Aorta (tissue), 5 donors: Measurements from ENCODE around the gene ZNF746. TPM values are rescaled to one million over a fixed set of nuclear protein-coding genes. Genes with fewer than 3 reads are reported as not detected.

Experiments
- ATAC-seq: fragments of 200-7000 bp; cut with Tn5 transposase; one replicate; pipeline ENCODE4 v1.9.1; 2022; ENCODE audit warnings: moderate library complexity; ENCODE audit not compliant: low FRiP score
- DNase-seq, 2 donors: peaks; one replicate each; pipeline ENCODE4 v3.0.0-alpha.2; 2020
- H3K27ac ChIP-seq, 2 donors: one replicate each; pipeline ENCODE4 v1.5.1; 2013; ENCODE audit warnings: low read length in 2 of 2, mild to moderate bottlenecking in 2 of 2, moderate library complexity in 2 of 2, control low read depth in 1 of 2, inconsistent platforms in 1 of 2, low read depth in 1 of 2
- H3K27me3 ChIP-seq, 2 donors: one replicate each; pipeline ENCODE4 v1.6.1; 2013; ENCODE audit warnings: control low read depth in 1 of 2, low read length in 1 of 2, mild to moderate bottlenecking in 1 of 2, moderate library complexity in 1 of 2; ENCODE audit not compliant: insufficient read depth in 2 of 2, control insufficient read depth in 1 of 2
- H3K36me3 ChIP-seq, 2 donors: one replicate each; pipeline ENCODE4 v1.6.1; 2013; ENCODE audit warnings: control low read depth in 1 of 2, low read length in 1 of 2, mild to moderate bottlenecking in 1 of 2; ENCODE audit not compliant: insufficient read depth in 2 of 2, control insufficient read depth in 1 of 2
- H3K4me1 ChIP-seq, 2 donors: one replicate each; pipeline ENCODE4 v1.6.1; 2013; ENCODE audit warnings: low read length in 2 of 2, control low read depth in 1 of 2, mild to moderate bottlenecking in 1 of 2, moderate library complexity in 1 of 2; ENCODE audit not compliant: insufficient read depth in 2 of 2, control insufficient read depth in 1 of 2
- H3K4me3 ChIP-seq, 2 donors: one replicate each; pipeline ENCODE4 v1.5.1; 2013; ENCODE audit warnings: low read length in 2 of 2, control low read depth in 1 of 2, mild to moderate bottlenecking in 1 of 2
- H3K9me3 ChIP-seq: one replicate; pipeline ENCODE4 v1.6.1; 2013; ENCODE audit warnings: mild to moderate bottlenecking, low read length; ENCODE audit not compliant: control insufficient read depth
- WGBS, 2 donors: extraction: QIAGEN DNeasy Blood & Tissue Kit; methylation state at CpG; one replicate each; pipeline ENCODE4 v1.1.7; 2013; 5-methylcytosine and 5-hydroxymethylcytosine counted together
- intact Hi-C, 2 donors: fragments of 100-400 bp; cut with DNase I; formaldehyde crosslinking; loops; one replicate each; pipeline versions ENCODE4 v1.14.2 to v1.15.0; 2022
- polyA plus RNA-seq, 2 donors: library from polyadenylated mRNA; stranded (reverse); fragments of 200-250 nt; gene quantifications; one replicate each; pipeline ENCODE4 v1.2.3, GENCODE V29; 2013
- total RNA-seq, 2 donors: library from RNA; stranded (reverse); fragmentation: NEBNext Ultra II Directional; extraction: Animal tissue kit (Norgen Biotek cat#: 25700); gene quantifications; one replicate each; pipeline ENCODE4 v1.2.1, GENCODE V29; 2021
- donor health status: healthy with polysubstance abuse.
- donor health status: Bipolar disorder and iron deficiency.
- donor health status: DM: no; HTN: no; CAD: no.
- donor health status: DM: no; HTN: no; CAD: no.
- donor health status: DM: yes; HTN: yes; CAD: no.

Gene ZNF746
- total and polyA plus RNA-seq, 4 donors, result 2.9 to 23.5 (median 12.8) TPM

DNA sequence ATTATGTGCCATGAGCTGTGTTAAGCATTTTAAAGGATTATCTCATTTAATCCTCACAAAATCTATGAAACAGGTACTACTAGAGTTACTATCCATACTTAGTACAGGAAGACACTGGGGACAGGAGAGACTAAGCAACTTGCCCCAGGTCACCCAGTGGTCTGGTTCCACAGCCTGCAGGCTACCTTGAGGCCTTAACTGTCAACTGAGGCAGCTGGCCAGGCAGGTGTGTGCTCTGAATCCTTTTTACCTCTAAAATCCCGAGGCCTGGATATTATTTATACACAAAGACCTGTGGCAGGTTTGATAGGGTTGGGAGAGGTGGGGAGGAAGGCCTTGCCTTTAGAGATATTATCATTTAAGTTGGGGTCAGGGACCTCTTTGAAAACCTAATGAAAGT, 39.8 kb downstream of the ZNF746 start:
- Histone ChIP-seq H3K4me3 (no peak overlapping the region), H3K4me1 (no peaks in the 10 kb centered on the region), H3K27ac (no peak overlapping the region), H3K9me3 (no peaks in the 10 kb centered on the region), H3K27me3 (no peaks in the 10 kb centered on the region), H3K36me3 (peaks cover 2 to 3% of the 10 kb centered on the region in 2 donors)
- ATAC-seq (no peak), DNase-seq (no peak)
- intact Hi-C loops, result no loop called here
- WGBS, 2 donors, result 83 to 90% methylated on average over 1 of the region's 1 CpG

DNA sequence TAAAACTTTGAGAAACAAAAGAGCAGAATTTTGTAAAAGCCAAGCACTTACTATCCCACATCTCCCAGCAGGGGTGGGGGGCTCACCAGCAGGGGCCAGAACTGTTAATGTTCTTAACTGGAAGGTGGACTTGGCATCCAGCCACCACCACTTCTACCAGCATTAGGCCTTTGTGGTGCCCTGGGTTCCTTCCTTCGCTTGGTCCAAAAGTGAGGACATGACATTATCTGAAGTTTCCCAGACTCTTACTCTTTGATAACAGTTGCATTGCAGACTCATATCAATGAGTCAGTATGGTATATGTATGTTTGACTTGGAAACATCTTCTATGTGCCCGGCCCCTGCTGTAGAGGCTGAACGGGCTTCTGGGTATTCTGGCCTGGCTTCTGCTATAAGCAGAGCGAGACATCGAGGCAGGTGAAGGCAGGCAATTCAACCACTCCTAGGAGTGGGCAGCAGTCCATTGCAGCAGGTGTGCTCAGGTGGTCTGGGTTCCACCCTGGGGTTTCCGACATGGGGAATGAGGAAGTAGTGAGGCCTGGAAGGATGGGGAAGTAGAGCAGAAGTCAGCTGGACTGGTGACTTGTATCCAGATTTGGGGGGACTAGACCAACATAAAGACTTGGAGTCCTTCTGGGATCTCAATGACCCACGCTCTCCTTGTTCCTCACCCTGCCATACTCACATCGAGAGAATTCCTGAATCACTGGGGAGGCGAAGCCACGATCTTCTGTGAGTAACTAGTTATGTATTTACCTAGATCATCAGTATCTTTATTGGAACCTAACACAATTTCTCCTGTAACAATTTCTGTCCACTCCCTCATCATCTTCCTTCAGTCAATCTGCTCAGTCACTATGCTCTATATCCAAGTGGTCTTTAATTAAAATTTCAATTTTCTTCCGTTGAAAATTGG, 40.8 kb downstream of the ZNF746 start:
- intact Hi-C loops, result no loop called here

DNA sequence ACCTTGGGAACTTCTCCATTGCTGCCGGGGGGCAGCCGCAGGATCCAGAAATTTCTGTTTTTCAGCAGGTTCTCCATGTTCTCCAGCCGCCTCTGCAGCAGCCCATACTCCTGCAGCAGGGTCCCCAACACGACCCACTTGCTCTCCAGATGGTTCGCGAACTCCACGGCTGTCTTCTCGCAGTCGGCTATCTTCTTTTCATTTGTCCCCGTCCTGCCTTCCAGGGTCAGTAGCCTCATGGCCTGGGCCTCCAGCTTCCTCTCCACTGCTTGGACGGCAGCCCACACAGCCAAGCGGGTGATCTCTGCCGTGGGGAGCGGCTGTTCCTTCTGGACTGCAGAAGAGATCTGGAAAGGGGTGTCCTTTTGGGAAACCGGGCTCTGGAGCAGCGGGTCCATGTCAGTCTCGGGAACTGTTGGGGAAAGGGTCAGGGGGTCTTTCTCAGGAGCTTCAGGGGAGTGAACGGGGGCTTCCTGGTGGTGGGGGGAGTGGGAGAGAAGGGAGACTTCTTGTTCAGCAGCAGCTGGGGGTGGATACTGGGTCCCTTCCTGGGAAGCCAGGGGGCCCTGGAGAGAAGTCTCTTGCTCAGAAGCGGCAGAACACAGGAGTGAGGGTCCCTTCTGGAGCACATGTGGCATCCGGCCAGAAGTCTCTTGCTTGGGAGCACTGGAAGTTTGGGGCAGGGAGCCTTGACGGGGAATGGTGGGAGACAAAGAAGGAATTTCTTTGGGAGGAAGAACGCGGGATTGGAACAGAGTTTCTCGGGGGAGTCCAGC, 42.2 kb downstream of the ZNF746 start:
- no peaks in the 10 kb centered on the region for H3K4me1 ChIP-seq
- no peak overlapping the region for H3K27ac ChIP-seq
- H3K27me3 ChIP-seq, result no peaks in the 10 kb centered on the region
- H3K9me3 ChIP-seq, result no peaks in the 10 kb centered on the region
- peaks cover 3 to 5% of the 10 kb centered on the region in 2 donors for H3K36me3 ChIP-seq
- intact Hi-C loops, result no loop called here
- 90 to 92% methylated on average over 24 of the region's 24 CpGs for WGBS, 2 donors
- ATAC-seq (no peak), DNase-seq (no peak)
- H3K4me3 ChIP-seq, result no peak overlapping the region

More for the DNA sequence above, 40.8 kb downstream of the ZNF746 start:
- 79 to 82% methylated on average over 11 of the region's 11 CpGs for WGBS, 2 donors
- Histone ChIP-seq H3K9me3 (no peaks in the 10 kb centered on the region), H3K36me3 (peaks cover 2 to 3% of the 10 kb centered on the region in 2 donors), H3K4me1 (no peaks in the 10 kb centered on the region), H3K27me3 (no peaks in the 10 kb centered on the region), H3K27ac (no peak overlapping the region), H3K4me3 (no peak overlapping the region)
- no peak for DNase-seq
- ATAC-seq, result no peak

DNA sequence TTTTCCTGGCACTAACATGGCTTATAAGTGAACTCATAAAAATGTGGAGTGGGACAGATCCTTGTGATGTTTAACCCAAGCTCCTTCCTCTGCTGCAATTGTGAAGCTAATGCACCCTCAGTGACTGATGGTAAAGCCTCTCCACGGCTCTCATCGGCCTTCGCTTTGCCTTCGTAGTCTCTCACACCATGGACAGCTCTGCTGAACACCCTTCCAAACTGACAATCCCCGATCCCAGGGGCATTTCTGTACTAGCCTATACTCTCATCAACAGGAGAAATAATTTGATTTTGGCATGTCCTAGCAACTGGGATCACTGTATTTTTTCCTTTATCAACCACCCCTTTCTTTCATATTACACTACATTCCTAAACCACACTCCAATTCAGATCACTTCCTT, 42.9 kb downstream of the ZNF746 start:
- no peaks in the 10 kb centered on the region for H3K27me3 ChIP-seq
- H3K27ac ChIP-seq, result no peak overlapping the region
- no peaks in the 10 kb centered on the region for H3K9me3 ChIP-seq
- H3K4me3 ChIP-seq, result no peak overlapping the region
- WGBS, 2 donors, result 89 to 94% methylated on average over 5 of the region's 5 CpGs
- intact Hi-C loops, result no loop called here
- peaks cover 3 to 6% of the 10 kb centered on the region in 2 donors for H3K36me3 ChIP-seq
- no peaks in the 10 kb centered on the region for H3K4me1 ChIP-seq
- DNase-seq (no peak), ATAC-seq (no peak)

DNA sequence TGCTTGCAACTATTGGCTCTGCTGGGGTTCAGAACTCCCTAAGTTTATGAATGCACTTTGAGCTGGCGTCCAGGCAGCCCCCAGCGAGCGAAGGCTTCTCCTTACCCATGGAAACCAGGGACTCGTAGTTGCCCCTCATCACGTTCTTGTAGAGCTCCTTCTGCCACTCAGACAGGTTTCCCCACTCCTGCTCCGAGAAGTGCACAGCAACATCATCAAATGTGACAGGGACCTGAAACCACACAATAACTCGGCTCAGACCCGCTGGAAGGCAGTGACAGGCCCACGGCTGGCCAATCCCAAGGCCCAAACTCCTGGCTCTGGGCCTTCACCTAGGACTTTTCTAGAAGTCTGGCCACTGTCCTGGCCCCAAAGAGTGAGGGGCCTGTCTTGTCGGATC, 43.6 kb downstream of the ZNF746 start:
- no peak overlapping the region for H3K4me3 ChIP-seq
- WGBS, 2 donors, result 91 to 93% methylated on average over 10 of the region's 10 CpGs
- DNase-seq (no peak), ATAC-seq (no peak)
- H3K9me3 ChIP-seq, result no peaks in the 10 kb centered on the region
- no peak overlapping the region for H3K27ac ChIP-seq
- no peaks in the 10 kb centered on the region for H3K4me1 ChIP-seq
- intact Hi-C loops, result no loop called here
- H3K36me3 ChIP-seq, result peaks cover 6 to 11% of the 10 kb centered on the region in 2 donors
- H3K27me3 ChIP-seq, result no peaks in the 10 kb centered on the region

DNA sequence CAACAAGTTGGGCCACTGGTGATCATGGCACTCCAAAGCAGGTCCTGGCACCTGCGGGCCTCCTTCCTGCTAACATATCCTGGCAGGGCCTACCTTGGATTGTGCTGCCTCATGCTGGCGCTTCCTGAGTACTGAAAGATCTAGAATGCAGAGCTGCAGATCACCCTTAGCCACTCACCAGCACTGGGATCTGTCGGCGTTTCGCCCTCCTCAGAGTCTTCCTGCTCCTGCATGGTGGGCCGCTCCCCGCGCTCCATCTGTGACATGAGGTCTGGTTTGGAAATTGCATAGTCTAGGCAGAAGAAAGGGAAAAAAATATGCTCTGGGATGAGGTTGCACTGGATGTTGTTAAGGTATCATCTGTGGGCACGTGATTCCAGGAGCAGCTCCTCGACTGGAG, 46.8 kb downstream of the ZNF746 start:
- no peak overlapping the region for H3K4me3 ChIP-seq
- 94 to 96% methylated on average over 10 of the region's 10 CpGs for WGBS, 2 donors
- H3K27ac ChIP-seq, result no peak overlapping the region
- peaks cover 10 to 11% of the 10 kb centered on the region in 2 donors for H3K36me3 ChIP-seq
- H3K9me3 ChIP-seq, result no peaks in the 10 kb centered on the region
- no peaks in the 10 kb centered on the region for H3K4me1 ChIP-seq
- H3K27me3 ChIP-seq, result no peaks in the 10 kb centered on the region
- intact Hi-C loops, result no loop called here
- ATAC-seq (no peak), DNase-seq (no peak)

DNA sequence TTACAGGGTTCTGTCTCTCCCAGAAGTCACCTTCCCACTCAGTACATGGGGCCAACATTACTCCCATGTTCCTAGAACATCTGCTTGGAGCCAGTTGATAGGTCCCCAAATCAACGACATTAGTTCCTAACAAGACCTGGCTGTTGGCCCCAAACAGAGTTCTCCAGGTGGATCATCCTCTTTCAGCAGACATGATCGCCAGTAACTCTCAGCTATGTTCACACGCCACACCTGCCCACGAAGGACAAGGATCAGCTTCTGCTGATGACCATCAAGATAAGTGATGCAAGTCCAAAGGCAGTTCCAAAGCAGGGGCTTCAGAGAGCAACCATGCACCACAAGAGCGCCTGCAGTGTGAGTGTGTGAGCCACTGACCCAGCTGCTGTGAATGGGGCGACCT, 47.7 kb downstream of the ZNF746 start:
- Histone ChIP-seq H3K27me3 (no peaks in the 10 kb centered on the region), H3K9me3 (no peaks in the 10 kb centered on the region), H3K4me3 (no peak overlapping the region), H3K36me3 (peaks cover 10 to 11% of the 10 kb centered on the region in 2 donors), H3K4me1 (no peaks in the 10 kb centered on the region), H3K27ac (no peak overlapping the region)
- WGBS, 2 donors, result 92 to 97% methylated on average over 6 of the region's 6 CpGs
- no peak for ATAC-seq
- intact Hi-C loops, result no loop called here
- no peak for DNase-seq

DNA sequence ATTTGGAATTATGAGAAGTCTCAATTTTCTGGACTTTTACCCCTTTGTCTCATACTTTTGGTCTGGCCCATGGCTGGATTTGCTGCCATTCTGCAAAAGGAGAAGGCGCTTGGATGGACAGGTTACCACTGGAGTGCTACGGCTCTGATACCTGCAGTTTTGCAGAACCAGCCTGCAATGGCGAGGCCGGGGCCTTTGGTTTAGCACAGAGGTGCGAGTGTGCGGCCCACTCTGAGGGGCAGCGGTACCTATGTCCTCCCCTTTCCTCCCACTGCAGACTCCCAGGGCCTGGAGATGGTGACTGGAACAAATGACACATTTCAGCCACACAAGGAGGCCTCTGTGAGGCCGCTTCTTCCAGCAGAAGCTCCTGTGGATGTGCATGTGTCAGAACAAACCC, 48.6 kb downstream of the ZNF746 start:
- DNase-seq (no peak), ATAC-seq (no peak)
- Histone ChIP-seq H3K4me1 (no peaks in the 10 kb centered on the region), H3K9me3 (no peaks in the 10 kb centered on the region), H3K36me3 (peaks cover 9 to 11% of the 10 kb centered on the region in 2 donors), H3K27me3 (no peaks in the 10 kb centered on the region), H3K27ac (no peak overlapping the region), H3K4me3 (no peak overlapping the region)
- intact Hi-C loops, result no loop called here
- WGBS, 2 donors, result 90 to 97% methylated on average over 8 of the region's 8 CpGs
